Mucosa of descending colon (tissue), 3 donors: ENCODE results near the gene RPRD2. TPM values are rescaled to one million over a fixed set of nuclear protein-coding genes. Genes with fewer than 3 reads are reported as not detected.

Source experiments
- ATAC-seq: fragments of 200-7000 bp; cut with Tn5 transposase; one replicate; pipeline ENCODE4 v1.9.1; 2020; ENCODE audit warnings: mild to moderate bottlenecking, moderate library complexity
- DNase-seq, 3 donors: peaks; one replicate each; pipeline ENCODE4 v3.0.0-alpha.2; 2020
- H3K36me3 ChIP-seq: fragments of 200-600 bp; one replicate; pipeline ENCODE4 v1.8.0; 2021; ENCODE audit warnings: low read depth, mild to moderate bottlenecking
- H3K4me1 ChIP-seq: fragments of 200-600 bp; one replicate; pipeline ENCODE4 v1.8.0; 2021; ENCODE audit warnings: low read depth, mild to moderate bottlenecking
- H3K4me3 ChIP-seq: fragments of 200-600 bp; one replicate; pipeline ENCODE4 v1.8.0; 2021; ENCODE audit warnings: mild to moderate bottlenecking
- H3K9me3 ChIP-seq: fragments of 200-600 bp; one replicate; pipeline ENCODE4 v1.8.0; 2021; ENCODE audit warnings: mild to moderate bottlenecking
- intact Hi-C, 2 donors: fragments of 100-400 bp; cut with DNase I in 1 of 2; cut with micrococcal nuclease in 1 of 2; formaldehyde crosslinking; loops; one replicate each; pipeline versions ENCODE4 v1.11.0 to v1.11.1; 2022; cut with DNase I, micrococcal nuclease
- total RNA-seq, 3 donors: library from RNA; stranded (reverse); fragmentation: NEBNext Ultra II Directional in 2 of 3; extraction: Animal tissue kit (Norgen Biotek cat#: 25700) in 2 of 3; gene quantifications; one replicate each; pipeline versions ENCODE4 v1.2.1 to v1.2.4, GENCODE V29; 2021 to 2023
- TF ChIP-seq, protein P1 (sequence below): fragments of 200-600 bp; IDR thresholded peaks from one replicate; pipeline ENCODE4 v1.8.0; 2022; ENCODE audit warnings: antibody characterized with exemption, mild to moderate bottlenecking
- donor health status: DM: no; HTN: no; CAD: no; lungs with moderate emphysema.
- donor health status: DM: no; HTN: no; CAD: no.
- donor health status: DM: no; HTN: yes; CAD: no.

Gene RPRD2
- total RNA-seq, 3 donors from 2014 or later, result 28.3 to 43.1 (median 32.4) TPM

DNA sequence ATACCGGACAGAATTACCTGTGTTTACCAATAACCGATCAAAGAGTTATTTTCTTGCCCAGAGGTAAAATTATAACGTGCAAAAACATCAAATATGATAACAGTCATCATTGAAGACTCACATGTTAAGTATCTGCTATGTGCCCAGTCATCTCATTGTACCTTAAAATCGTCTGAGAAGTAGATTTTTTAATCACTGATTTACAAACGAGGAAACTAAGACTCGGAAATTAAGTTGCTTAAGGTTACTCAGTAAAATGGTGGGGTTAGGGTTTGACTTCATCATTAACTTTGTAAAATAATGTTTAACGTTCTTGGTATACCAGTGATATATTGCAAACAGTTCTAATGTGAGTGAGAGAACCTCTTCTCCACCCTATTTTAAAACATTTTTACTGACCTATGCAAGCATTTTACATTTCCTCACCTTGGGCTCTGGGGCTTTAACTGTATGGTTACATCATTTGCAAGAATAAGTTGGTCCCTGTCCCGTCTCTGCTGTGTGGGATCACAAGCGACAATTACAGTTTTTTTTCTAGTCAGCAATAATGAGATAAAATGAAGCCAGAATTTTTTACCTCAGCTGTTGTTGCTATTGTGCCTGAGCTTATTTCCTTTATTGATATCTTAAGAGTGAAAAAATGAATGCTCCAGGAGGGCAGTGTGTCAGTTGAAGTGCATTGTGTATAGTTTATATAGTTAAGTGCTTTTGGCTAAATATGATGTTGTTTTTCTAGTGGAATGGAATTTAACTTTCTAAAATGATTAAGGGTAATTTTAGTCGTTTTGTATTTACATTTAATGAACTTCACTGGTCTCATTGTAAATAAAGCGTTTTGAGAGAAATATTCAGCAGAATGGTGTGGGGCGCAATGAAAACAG is 2.7 kb downstream of the RPRD2 start:
- Histone ChIP-seq H3K4me3 (no peak overlapping the region), H3K9me3 (no peaks in the 10 kb centered on the region), H3K36me3 (no peaks in the 10 kb centered on the region), H3K4me1 (peaks cover 15% of the 10 kb centered on the region)
- intact Hi-C loops, result no loop called here
- TF ChIP-seq, protein P1, sequence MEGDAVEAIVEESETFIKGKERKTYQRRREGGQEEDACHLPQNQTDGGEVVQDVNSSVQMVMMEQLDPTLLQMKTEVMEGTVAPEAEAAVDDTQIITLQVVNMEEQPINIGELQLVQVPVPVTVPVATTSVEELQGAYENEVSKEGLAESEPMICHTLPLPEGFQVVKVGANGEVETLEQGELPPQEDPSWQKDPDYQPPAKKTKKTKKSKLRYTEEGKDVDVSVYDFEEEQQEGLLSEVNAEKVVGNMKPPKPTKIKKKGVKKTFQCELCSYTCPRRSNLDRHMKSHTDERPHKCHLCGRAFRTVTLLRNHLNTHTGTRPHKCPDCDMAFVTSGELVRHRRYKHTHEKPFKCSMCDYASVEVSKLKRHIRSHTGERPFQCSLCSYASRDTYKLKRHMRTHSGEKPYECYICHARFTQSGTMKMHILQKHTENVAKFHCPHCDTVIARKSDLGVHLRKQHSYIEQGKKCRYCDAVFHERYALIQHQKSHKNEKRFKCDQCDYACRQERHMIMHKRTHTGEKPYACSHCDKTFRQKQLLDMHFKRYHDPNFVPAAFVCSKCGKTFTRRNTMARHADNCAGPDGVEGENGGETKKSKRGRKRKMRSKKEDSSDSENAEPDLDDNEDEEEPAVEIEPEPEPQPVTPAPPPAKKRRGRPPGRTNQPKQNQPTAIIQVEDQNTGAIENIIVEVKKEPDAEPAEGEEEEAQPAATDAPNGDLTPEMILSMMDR, result no peak
- no peak for ATAC-seq
- DNase-seq, result no peak

DNA sequence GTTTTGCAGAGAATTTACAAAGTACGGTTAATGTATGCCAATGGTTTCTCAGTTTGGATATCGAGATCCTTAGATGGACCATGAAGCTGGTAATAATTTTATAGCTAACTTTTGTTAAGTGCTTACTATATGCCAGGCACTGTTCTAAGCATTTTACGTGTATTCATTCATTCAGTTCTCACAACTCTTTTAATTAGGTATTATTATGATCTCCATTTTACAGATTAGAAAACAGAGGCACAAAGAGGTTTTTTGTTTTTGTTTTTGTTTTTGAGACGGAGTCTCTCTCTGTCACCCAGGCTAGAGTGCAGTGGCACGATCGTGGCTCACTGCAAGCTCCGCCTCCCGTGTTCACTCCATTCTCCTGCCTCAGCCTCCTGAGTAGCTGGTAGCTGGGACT is 7.2 kb downstream of the RPRD2 start:
- Histone ChIP-seq H3K36me3 (no peaks in the 10 kb centered on the region), H3K4me1 (peaks cover 12% of the 10 kb centered on the region), H3K9me3 (no peaks in the 10 kb centered on the region), H3K4me3 (no peak overlapping the region)
- ATAC-seq, result no peak
- intact Hi-C loops, result no loop called here
- TF ChIP-seq, protein P1, result no peak
- DNase-seq, result peak in 1 of 3 donors; percentile 21

DNA sequence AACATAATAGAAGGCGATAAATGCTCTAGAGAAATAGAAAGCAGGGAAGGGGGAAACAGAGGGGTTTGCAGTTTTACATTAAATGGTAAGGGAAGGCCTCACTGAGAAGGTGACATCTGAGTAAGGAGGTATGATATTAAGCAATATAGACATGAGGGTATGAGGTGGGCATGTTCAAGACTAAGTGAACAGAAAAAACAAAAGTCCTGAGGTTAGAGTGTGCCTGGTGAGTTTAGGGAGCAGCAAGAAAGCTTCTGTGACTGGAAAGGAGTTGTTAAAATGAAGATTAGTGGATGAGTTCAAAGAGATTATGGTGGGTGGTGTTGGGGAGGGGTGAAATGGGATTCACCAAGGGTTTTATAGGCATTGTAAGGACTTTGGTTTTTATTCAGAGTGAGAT is 8.6 kb downstream of the RPRD2 start:
- DNase-seq (no peak), ATAC-seq (no peak)
- no peaks in the 10 kb centered on the region for H3K9me3 ChIP-seq
- TF ChIP-seq, protein P1, result no peak
- intact Hi-C loops, result no loop called here
- no peak overlapping the region for H3K4me3 ChIP-seq
- peaks cover 2% of the 10 kb centered on the region for H3K4me1 ChIP-seq
- no peaks in the 10 kb centered on the region for H3K36me3 ChIP-seq

DNA sequence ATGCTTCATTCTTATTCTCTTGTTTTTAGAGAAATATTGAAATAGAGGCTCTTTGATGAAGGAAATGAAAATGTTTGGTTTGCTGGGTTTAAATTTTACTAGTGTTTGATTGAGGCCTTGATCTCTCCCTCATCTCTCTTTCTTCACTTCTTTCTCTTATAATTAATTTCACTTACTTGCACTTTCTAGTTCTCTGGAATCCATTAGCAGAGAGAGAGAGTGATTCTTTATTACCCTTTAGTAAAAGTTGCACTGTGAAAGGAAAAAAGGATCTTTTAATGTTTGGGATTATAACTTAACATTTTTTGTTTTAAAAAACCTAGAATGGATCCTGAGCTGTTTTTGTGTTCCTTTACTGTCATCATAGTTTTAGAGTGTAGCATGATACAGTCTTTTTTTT is 12.2 kb downstream of the RPRD2 start:
- no peak overlapping the region for H3K4me3 ChIP-seq
- H3K9me3 ChIP-seq, result no peaks in the 10 kb centered on the region
- no peak for ATAC-seq
- no peak for DNase-seq
- H3K4me1 ChIP-seq, result peaks cover 2% of the 10 kb centered on the region
- H3K36me3 ChIP-seq, result no peaks in the 10 kb centered on the region
- TF ChIP-seq, protein P1, result no peak
- intact Hi-C loops, result no loop called here

DNA sequence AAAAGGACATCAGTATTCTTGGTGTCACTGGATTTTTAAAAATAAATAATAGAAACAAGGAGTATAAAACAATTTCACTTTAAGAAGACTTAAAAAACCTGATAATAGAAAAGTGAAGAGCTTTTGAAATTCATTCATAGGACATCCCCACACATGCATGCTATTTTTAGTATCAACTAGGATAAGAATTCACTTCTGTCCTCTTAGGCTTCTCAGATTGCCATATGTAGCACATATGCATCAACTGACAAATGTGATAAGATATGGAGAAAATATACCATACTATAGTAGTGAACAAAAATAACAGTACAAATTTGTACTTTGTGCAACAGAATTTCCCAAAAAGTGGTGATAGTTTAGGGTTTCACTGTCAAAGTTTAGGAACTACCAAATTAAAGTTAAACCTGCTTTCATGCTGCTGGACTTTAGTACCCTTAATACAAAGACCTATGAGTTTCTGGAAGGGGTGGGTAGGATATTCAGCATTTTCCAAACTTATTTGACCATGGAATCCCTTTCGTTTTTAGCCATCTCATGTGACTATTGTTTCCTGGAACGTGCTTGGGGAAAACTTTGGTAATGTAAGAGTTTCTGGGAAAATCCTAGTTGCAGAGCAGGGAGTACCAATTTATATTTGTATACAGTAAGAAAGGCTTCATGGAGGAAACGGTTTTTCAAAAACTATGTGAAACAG is 19.8 kb downstream of the RPRD2 start:
- peaks cover 22% of the 10 kb centered on the region for H3K4me1 ChIP-seq
- H3K36me3 ChIP-seq, result no peaks in the 10 kb centered on the region
- H3K9me3 ChIP-seq, result no peaks in the 10 kb centered on the region
- no peak for DNase-seq
- intact Hi-C loops, result no loop called here
- no peak overlapping the region for H3K4me3 ChIP-seq
- ATAC-seq, result no peak
- TF ChIP-seq, protein P1, result no peak
